Measurements from ENCODE around the gene CSAD.
"Not testable (repeated sequence)": the region's sequence is repeated elsewhere in the genome, so short reads cannot be mapped to it uniquely, and the experiment has no call there.

Gene CSAD

DNA sequence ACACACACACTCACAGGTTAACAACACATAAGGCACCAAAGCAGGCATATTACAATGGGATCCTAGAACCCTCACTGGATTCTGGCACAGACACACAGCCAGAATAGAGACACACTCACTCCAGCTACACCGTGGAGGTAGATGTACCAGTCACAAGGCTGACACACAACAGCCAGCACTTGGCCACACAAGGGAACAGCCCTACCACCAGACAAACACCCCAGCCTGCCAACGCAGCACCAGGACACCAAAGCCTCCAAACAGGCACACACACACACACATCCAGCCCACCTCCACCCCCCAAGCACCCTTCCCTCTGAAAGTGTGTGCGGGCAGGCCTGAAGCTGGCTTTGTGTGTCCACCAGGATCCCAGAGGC lies 37.2 kb upstream of the CSAD start:
- no peak for DNase-seq (ENCODE audit: low spot score)

DNA sequence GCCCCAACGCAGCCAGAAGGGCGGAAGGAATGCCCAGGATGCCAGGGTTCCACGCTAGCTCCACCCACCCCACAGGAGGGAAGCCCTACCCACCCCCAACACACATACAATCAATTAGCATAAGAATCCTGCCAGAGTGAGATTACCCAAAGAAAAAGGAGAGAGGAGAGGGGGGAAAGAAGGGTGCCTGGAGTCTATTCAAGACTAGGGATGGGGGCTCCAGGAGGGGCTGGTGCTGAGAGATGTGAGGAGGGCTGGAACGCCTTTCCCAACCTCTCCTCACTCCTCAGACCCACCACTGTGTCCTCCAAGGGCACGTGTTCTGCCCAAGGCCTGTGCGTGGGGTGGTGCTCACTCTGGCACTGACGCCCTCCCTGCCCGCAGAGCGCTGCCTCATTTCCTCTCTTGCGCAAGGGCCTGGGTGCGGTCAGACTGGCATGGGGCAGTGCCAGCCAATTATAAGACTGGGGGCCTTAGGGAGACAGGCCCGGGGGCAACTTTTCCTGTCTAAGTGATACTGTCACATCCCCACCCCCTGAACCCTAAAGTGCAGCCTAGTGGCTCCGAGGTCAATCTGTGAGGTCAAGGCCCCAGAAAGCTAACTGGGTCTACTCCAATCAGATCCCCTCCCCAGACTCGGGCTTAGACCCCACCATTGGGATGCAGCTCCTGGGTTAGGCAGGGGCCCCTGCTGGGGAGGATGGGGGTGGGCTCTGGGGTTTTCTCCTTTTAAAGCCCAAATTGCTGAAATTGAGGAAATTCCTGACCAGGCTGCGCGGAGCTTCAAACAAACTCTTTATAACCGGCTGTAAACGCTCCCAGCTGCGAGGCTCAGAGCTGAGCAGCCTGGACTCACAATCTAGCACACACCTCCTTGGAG lies 36.6 kb upstream of the CSAD start:
- DNase-seq (ENCODE audit: low spot score): no peak

DNA sequence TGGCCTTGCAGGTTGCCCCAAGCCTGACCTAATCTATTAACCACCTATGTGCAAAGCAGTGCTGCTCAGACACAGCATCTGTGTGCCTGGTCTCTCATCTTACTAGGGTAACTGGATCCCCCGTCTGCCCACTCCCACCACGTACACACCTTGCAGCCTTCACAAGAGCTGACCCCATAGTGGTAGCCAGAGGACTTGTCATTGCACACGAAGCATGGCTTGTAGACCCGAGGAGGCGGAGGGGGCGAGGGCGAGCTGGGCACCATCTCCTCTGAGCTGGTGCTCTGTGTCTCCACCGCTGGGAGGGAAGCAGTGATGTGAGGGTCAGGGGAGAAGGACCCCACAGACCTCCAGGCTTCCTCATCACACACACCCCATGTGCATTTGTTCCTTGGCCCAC lies 34.8 kb upstream of the CSAD start:
- no peak for DNase-seq (ENCODE audit: low spot score)

DNA sequence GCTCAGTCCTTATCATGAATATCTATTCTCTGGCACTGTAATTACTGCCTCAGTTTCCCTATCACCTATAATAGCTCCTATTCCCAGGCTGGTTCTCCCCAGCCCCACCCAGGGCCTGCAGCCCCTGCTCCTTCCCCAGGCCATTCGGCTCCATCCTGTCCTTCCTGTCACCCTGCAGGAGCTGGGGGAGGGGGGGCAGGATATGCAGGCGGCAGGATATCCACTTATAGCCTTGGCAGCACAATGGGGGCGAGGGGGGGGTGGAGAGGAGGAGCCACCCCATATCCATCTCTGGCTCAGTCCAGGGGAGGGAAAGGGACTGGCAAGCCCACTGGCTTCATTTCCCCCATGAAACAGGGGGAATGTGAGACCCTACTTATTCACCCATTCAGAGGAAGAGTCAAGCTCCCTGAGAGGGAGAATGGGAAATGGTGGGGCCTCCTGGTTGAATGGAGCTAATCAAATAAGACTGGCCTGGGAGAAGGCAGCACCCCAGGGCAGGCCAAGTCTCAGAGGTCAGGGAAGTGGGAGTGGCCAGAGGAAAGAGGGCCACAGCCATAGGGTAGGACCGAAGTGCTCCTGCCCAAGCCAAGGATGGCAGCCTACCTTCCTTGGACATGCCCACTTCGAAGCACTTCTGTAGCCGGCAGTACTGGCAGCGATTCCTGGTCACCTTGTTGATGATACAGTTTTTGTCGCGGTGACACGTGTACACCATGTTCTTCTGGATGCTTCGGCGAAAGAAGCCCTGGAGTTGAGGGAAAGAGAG lies 34.1 kb upstream of the CSAD start:
- no peak for DNase-seq (ENCODE audit: low spot score)

DNA sequence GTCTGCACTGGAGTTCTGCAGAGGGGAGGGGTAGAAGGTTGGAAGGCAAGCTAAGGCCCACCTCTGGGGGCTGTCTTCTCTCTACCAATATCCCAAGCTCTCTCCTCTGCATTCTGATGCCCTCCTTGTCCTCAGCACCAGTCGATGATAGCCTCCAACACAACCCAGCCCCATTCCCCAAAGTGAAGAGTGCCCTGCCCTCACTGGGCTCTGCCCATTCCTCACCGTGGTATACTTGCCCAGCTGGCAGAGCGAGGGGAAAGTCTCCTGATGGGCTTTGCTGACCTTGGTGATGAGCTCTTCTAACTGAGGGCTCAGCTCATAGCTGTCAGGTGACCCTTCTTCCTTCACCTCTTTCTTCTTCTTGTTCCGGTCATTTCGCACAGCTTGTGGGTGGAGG lies 33.5 kb upstream of the CSAD start:
- DNase-seq (ENCODE audit: low spot score): no peak

DNA sequence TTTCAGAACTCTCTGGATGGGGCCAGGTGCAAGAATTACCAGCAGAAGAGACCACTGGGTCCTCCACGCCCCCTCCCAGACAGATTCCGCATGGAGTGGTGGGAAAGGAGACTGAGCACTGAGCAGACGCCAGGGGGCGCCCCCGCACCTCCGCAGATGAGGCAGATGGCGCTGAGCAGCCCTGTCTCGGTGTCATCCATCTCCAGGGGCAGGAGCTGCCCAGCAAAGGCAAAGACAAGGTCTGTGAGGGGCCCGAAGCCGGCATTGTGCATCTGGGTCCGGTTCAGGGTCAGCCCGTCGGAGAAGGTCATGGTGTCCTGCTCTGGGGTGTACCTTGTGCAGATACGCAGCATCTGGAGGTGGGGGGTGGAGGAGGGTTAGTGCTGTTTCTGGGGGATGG lies 32.6 kb upstream of the CSAD start:
- peak; percentile 76 for DNase-seq (ENCODE audit: low spot score)

DNA sequence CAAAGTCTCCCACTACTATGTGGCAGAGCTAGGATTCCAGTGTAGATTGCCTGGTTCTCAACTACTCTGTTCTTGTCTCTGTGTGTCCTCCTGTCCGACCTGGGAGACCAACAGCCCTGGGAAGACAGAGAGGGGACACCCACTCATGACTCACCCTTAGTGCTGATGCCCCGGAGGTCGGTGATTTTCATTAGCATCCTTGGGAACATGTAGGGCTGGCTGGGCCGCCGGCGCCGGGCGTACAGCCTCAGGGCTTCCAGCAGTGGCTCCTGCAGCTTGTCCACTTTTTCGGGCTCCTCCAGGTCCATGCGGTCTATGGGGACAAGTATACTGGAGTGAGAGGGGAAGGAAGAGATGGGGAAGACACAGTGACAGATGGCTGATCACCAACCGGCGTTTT lies 32.2 kb upstream of the CSAD start:
- no peak for DNase-seq (ENCODE audit: low spot score)

DNA sequence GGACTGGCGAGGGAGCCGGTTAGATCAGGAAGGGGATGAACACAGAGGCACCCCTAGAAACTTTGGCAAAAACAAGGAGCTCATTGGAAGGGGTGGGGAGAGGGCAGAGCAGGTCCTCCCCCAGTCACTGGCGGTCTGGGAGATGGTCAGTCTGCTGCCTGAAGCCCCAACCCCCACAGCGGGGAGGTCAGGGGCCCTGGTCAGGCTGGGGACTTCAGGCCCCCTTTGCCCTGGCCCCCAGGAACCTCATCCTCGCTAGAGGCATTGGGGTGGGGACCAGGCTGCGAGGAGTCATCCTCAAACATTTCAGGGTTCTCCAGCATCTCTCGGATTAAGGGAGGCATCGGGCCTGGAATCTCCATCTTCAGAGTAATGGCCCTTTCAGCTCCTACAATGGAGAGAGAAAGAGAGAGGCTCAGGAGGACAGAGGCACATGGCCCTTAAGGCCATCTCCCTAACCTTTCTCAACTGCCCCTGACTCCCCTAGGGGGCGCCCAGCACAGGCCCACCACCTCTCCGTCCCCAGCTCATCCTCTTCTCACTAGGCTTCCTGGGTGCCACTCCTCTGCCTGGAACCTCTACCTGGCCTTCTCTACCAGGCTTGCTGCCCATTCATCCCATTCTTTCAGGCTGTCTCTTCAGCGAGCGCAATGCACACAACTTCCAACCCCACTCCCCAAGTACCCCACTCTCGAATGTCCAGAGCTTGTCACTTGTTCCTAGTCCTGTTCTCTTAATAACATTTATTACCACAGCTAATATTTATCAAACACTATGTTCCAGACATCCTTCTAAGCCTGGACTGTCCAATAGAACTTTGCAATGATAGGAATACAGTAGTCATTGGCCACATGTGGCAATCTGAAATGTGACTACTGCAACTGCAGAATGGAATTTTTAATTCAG lies 31.0 kb upstream of the CSAD start:
- DNase-seq (ENCODE audit: low spot score): no peak

DNA sequence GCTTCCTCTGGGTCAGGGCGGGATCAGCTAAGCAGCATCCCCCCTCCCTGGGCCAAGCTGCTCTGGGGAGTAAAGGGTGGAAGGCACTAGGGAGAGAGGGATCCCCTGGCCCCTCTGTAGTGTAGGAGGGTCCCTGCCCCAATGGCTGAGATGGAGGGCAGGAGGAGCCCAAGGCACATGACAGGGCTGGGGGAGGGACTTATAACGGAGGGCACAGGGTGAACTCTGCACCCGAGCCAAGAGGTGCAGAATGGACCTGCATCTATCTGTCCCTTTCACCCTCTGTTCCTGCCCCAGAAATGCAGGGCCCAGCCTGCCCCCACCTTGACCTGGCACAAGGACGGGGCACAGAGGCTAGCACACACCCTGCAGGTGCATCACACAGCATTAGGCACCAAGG lies 30.1 kb upstream of the CSAD start:
- no peak for DNase-seq (ENCODE audit: low spot score)

DNA sequence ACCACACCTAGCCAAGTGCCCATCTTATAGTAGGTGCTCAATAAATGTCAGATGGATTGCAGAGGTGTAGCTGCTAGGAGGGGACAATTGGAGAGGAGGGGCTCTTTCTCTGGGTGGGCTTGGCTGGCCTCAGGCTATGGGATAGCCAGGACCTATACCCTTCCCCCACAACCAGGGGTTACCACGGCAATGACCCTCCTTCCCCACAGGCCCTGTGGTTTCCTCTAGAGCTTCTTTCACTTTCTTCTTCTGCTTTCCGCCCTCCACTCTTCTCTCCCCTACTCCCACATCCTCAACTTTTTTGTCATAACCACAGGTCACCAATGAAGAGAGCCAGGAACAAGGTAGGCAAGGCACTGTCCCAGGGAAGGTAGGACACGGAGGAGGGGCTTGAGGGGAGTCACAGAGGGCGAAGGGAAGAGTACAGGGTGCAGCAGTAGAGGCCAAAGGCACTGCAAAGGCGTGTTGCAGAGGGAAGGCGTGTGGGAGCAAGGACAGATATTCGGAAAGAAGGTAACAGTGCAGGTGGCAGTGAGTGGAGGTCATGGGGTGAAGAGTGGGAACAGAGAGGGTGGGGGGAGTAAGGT lies 28.2 kb upstream of the CSAD start:
- no peak for DNase-seq (ENCODE audit: low spot score)

DNA sequence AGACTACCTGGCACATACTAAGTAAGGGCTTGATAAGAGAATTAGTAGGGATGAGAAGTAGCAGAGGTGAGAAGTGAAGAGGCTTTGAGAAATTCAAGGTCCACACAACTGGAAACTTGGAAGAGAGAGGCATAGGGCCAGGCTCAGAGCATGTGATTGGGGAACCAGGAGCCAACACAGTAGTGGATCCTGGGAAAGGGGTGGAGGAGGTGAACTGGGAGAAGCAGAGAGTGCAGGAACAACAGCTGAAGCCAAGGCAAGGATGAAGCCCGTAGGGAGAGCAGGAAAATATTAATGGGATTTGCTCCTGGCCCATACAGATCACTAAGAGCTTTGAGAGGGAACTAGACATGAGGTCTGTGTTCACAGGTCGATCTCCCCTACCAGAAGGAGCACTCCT lies 27.7 kb upstream of the CSAD start:
- DNase-seq (ENCODE audit: low spot score): no peak

DNA sequence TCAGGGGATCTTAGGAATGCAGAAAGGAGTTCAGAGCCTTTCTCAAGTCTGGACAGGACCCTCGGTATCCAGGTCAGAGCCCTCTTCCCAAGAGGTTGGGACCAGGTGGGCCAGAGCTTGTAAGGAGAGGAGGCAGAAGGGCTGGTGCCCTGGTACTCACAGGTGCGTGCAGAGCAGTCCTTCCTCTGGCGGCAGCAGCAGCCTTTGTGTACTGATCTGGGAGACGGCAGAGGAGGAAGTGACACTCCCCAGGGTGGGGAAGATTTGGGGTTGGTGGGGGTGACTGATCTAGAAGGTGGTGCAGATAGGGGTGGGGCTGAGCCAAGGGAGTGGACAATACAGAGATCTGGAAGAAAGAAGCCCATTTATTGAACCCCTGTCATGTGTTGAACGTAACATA lies 26.3 kb upstream of the CSAD start, which contains the start of gene ITGB7:
Gene ITGB7, minus strand, starts transcription at position 210 of the 400 bp plus-strand sequence. CDS start 6,808 bp downstream, outside the sequence.
- DNase-seq (ENCODE audit: low spot score): peak; percentile 33

DNA sequence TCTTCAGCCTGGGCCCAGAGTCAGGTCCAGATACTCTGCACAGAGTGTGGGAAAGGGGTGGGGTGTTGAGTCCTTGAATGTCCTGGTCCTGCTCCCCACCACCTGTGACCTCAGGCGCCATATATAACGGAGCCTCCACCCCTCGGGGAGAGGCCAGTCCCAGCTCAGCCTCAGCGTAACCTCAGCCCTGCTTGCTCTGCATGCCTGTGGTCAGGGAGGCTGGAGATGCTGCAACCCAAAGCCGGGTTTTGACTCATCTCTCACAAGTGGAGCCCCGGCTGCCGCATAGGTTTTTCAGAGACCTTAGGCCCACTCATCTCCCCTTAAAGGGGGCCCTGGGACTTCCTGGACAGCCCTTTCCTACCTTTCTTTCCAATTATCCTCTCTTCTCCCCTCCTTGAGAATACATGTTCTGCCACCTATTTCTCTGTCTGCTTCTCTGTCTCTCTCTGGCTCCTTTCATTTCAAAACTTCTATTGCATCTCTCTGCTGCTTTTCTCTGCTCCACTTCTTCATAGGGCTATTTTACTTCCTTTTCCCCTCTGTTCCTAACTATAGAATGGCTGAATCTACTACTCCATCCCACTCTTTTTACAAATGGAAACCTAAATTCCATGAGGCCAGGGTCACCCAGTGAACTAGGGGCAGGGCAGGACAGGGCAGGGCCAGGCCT lies 25.2 kb upstream of the CSAD start:
- DNase-seq (ENCODE audit: low spot score): no peak

DNA sequence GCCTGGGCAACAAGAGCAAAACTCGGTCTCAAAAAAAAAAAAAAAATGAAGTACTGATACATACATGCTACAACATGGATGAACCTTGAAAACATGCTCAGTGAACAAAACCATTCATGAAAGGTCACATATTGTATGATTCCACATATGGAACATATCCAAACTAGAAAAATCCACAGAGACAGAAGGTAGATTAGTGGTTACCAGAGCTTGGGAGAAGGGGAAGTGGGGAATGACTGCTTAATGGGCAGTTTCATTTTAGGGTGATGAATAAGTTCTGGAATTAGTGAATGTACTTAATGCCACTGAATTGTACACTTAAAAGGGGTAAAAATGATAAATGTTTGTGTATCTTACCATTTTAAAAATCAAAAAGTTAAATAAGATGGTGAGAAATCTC lies 23.6 kb upstream of the CSAD start:
- DNase-seq (ENCODE audit: low spot score): no peak

DNA sequence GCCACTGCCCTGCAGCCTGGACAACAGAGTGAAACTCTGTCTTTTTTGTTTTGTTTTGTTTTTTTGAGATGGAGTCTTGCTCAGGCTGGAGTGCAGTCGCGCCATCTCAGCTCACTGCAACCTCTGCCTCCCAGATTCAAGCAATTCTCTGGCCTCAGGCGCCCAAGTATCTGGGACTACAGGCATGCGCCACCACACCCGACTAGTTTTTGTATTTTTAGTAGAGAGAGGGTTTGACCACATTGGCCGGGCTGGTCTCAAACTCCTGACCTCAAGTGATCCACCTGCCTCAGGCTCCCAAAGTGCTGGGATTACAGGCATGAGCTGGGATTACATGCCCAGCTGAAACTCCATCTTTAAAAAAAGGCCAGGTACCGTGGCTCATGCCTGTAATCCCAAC lies 21.6 kb upstream of the CSAD start:
- not testable (repeated sequence) for DNase-seq (ENCODE audit: low spot score)

DNA sequence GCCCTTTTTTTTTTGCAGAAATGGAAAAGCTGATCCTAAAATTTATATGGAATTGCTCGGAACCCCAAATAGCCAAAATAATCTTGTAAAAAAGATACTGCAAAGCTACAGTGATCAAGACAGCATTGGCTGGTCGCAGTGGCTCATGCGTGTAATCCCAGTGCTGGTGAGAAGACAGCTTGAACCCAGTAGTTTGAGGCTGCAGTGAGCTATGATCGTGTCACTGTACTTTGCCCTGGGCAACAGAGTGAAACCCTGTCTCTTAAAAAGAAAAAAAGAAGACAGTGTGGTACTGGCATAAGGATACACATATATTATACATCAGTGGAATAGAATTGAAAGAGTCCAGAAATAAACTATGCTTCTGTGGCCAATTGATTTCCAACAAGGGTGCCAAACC lies 20.9 kb upstream of the CSAD start:
- no peak for DNase-seq (ENCODE audit: low spot score)

DNA sequence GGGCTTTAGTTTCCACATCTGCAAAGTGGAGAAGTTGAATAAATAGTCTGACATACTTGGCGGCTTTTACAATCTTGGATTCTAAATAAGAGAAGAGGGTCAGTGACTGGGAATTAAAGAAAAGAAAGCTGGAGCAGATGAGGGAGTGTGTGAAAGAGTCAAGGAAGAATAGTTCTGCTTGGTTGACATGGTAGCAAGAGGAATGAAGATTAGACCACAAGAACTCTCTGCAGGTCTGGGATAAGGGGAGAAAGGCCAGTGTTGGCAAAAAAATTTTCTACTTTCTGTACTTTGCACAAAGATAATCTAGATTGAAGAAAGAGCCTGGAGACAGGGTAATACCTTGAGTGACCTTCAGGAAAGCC lies 20.4 kb upstream of the CSAD start:
- DNase-seq (ENCODE audit: low spot score): no peak

DNA sequence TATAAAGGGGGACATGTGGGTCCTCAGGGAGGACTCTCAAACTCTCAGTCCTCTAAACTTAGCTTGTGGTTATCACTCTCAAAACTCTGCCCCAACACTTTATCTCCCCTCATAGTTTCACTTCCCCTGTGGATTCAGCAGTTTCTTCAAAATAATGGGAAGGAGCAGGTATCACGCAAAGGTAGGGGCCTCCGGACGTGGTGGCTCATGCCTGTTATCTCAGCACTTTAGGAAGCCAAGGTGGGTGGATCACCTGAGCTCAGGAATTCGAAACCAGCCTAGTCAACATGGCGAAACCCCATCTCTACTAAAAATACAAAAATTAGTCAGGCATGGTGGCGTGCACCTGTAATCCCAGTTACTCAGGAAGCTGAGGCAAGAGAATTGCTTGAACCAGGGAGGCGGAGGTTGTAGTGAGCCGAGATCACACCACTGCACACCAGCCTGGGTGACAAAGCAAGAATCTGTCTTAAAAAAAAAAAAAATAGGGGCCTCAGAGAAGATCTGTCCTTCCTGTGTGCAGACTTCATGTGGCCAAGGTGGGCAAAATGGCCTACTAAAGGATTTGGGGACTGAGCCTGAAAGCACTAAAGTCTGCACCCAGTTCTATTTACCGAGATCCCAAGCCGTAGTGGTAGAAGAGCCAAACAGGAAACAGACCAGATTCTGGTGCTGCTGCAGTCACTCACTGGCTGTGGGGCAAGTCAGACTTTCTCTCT lies 19.9 kb upstream of the CSAD start:
- DNase-seq (ENCODE audit: low spot score): no peak

DNA sequence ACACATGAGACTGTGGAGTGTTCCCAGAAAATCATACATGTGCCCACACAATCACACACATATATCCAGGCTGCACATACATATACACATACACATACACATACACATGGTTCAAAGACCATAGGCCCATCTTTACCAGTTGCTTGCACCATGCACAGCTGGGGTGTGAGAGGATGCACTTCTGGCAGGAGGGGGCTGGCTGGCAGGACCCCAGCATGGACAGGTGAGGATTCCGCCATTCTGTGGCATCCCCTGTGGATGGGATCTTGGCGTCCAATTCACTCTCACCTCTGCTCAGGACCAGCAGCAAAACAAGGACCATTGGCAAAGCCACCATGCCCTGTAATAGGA lies 19.4 kb upstream of the CSAD start:
- no peak for DNase-seq (ENCODE audit: low spot score)

DNA sequence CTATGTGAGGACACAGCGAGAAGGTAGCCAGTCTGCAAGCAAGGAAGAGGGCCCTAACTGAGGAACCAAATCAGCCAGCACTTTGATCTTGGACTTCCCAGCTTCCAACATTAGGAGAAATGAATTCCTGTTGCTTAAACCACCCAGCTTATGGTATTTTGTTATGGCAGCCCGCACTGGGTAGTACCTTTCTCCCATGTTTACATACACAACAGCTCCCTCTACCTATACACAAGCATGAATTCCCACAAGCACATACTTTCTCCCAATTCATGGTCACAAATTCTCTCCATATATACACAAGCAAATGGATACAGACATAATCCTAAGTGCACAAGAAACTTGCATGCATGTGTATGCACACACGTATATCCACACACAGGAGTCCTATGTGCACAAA lies 19.0 kb upstream of the CSAD start:
- DNase-seq (ENCODE audit: low spot score): no peak
